K562 (cell line): ENCODE data around the gene ANKRD34A. TPM values are rescaled to one million over a fixed set of nuclear protein-coding genes. Genes with fewer than 3 reads are reported as not detected.

Source experiments
- BRD9 ChIP-seq: fragments of 450-650 bp; IDR thresholded peaks from 2 replicates; pipeline ENCODE4 v1.6.1; 2018; ENCODE audit warnings: low read depth; ENCODE audit not compliant: partially characterized antibody
- CXXC5 ChIP-seq: fragments of 250-450 bp; sonication (Bioruptor Pico); IDR thresholded peaks from 2 replicates; pipeline ENCODE4 v1.8.0; 2022; ENCODE audit warnings: inconsistent platforms, mild to moderate bottlenecking, moderate library complexity
- FUS ChIP-seq: fragments of 200-400 bp; formaldehyde crosslinking; optimal IDR thresholded peaks from 2 replicates; pipeline ENCODE3; 2017; ENCODE audit warnings: low read depth, low read length
- HNRNPL ChIP-seq: fragments of 200-400 bp; formaldehyde crosslinking; IDR thresholded peaks from 2 replicates; pipeline ENCODE4 v1.6.1; 2017; ENCODE audit warnings: low read depth, mild to moderate bottlenecking, low read length
- IFI16 ChIP-seq: fragments of 250-450 bp; sonication (Bioruptor Pico); IDR thresholded peaks from 2 replicates; pipeline ENCODE4 v2.1.2; 2022; ENCODE audit warnings: mild to moderate bottlenecking, inconsistent platforms
- JUND ChIP-seq, 2 experiments: IDR thresholded peaks; 2 replicates in 1 of 2; 3 replicates in 1 of 2; pipeline ENCODE4 v1.6.1; 2011; ENCODE audit warnings: borderline replicate concordance in 2 of 2, low read depth in 2 of 2, low read length in 2 of 2, improper control_type of control experiment in 1 of 2, missing biosample characterization in 1 of 2, missing genetic modification characterization in 1 of 2, missing genetic modification reagents in 1 of 2
- MBD2 ChIP-seq: sonication (generic); IDR thresholded peaks from 2 replicates; pipeline ENCODE4 v1.6.1; 2016; ENCODE audit warnings: low read depth, borderline replicate concordance
- POLR2H ChIP-seq: IDR thresholded peaks from 2 replicates; pipeline ENCODE4 v1.6.1; 2016; ENCODE audit warnings: missing genetic modification characterization, low read depth, mild to moderate bottlenecking, control low read depth, missing compliant biosample characterization, moderate library complexity
- PRDM10 ChIP-seq: fragments of 450-650 bp; IDR thresholded peaks from 2 replicates; pipeline ENCODE4 v1.6.1; 2018; ENCODE audit not compliant: partially characterized antibody
- RBFOX2 ChIP-seq: fragments of 200-400 bp; formaldehyde crosslinking; IDR thresholded peaks from 2 replicates; pipeline ENCODE4 v1.6.1; 2017; ENCODE audit warnings: low read depth, mild to moderate bottlenecking, low read length, moderate library complexity
- SAFB ChIP-seq: fragments of 200-400 bp; formaldehyde crosslinking; IDR thresholded peaks from 2 replicates; pipeline ENCODE4 v1.6.1; 2017; ENCODE audit warnings: low read depth, low read length, borderline replicate concordance
- SIX5 ChIP-seq, 2 experiments: IDR thresholded peaks; 2 replicates each; pipeline ENCODE4 v1.6.1; 2011; ENCODE audit warnings: low read length in 2 of 2, borderline replicate concordance in 1 of 2, low read depth in 1 of 2, mild to moderate bottlenecking in 1 of 2, moderate library complexity in 1 of 2; ENCODE audit not compliant: insufficient read depth in 1 of 2
- SP1 ChIP-seq: sonication (generic); formaldehyde crosslinking; IDR thresholded peaks from 2 replicates; pipeline ENCODE4 v1.8.1; 2022; ENCODE audit warnings: mild to moderate bottlenecking, missing genetic modification reagents
- TCFL5 ChIP-seq: fragments of 250-450 bp; sonication (Bioruptor Pico); conservative IDR thresholded peaks from 2 replicates; pipeline ENCODE4 v1.6.1; 2021; ENCODE audit warnings: mild to moderate bottlenecking, moderate library complexity, matching md5 sums
- TEAD4 ChIP-seq, 2 experiments: sonication (generic) in 1 of 2; formaldehyde crosslinking in 1 of 2; IDR thresholded peaks; 2 replicates each; pipeline versions ENCODE4 v1.6.1 to v1.8.0; 2012 to 2022; ENCODE audit warnings: borderline replicate concordance in 1 of 2, inconsistent platforms in 1 of 2, low read length in 1 of 2, mild to moderate bottlenecking in 1 of 2, missing genetic modification reagents in 1 of 2
- ZNF140 ChIP-seq: fragments of 250-450 bp; sonication (Bioruptor Pico); IDR thresholded peaks from 2 replicates; pipeline ENCODE4 v1.8.0; 2021; ENCODE audit warnings: moderate library complexity, mild to moderate bottlenecking, inconsistent platforms
- ZNF274 ChIP-seq: IDR thresholded peaks from 2 replicates; pipeline ENCODE4 v1.6.1; 2011; ENCODE audit warnings: low read depth, mild to moderate bottlenecking, low read length, moderate library complexity, borderline replicate concordance
- ZNF282 ChIP-seq: sonication (generic); formaldehyde crosslinking; IDR thresholded peaks from 2 replicates; pipeline ENCODE4 v1.8.1; 2023; ENCODE audit warnings: missing genetic modification reagents
- ZNF41 ChIP-seq: fragments of 250-450 bp; sonication (Bioruptor Pico); conservative IDR thresholded peaks from 2 replicates; pipeline ENCODE4 v1.4.0; 2020; ENCODE audit warnings: mild to moderate bottlenecking
- ZNF639 ChIP-seq, 2 experiments: fragments of 200-800 bp in 1 of 2; sonication (Bioruptor generic) in 1 of 2; sonication (generic) in 1 of 2; formaldehyde crosslinking in 1 of 2; IDR thresholded peaks in 1 of 2; conservative IDR thresholded peaks in 1 of 2; 2 replicates each; pipeline versions ENCODE4 v1.5.0 to v1.6.1; 2016 to 2020; ENCODE audit warnings: missing compliant biosample characterization in 1 of 2, missing genetic modification characterization in 1 of 2, missing genetic modification reagents in 1 of 2
- ZNF77 ChIP-seq: fragments of 250-450 bp; sonication (Bioruptor Pico); IDR thresholded peaks from 2 replicates; pipeline ENCODE4 v1.5.0; 2020
- ZNF778 ChIP-seq: fragments of 450-650 bp; formaldehyde crosslinking; IDR thresholded peaks from 2 replicates; pipeline ENCODE4 v1.4.0; 2020; ENCODE audit warnings: mild to moderate bottlenecking, moderate library complexity
- polyA plus RNA-seq, 8 experiments: library from polyadenylated mRNA; depleted of rRNA in 4 of 8; stranded (reverse) in 5 of 8; unstranded in 3 of 8; fragments of >200 nt; fragmentation: Nextera tagmentation in 2 of 8; fragmentation: Illumina TruSeq in 1 of 8; extraction: Ambion mirVana in 2 of 8; extraction: Trizol in 1 of 8; gene quantifications; 2 replicates each; pipeline versions ENCODE4 v1.2.1 to v1.2.3, GENCODE V29; 2011 to 2014; ENCODE audit warnings: inconsistent platforms in 1 of 8, missing spikeins in 1 of 8
- total RNA-seq, 7 experiments: library from RNA; depleted of rRNA in 6 of 7; stranded (reverse); fragments of >200 nt in 6 of 7; fragmentation: Illumina TruSeq in 2 of 7; extraction: Trizol in 2 of 7; gene quantifications; 2 replicates each; pipeline versions ENCODE4 v1.2.1 to v1.2.3, GENCODE V29; 2011 to 2021; ENCODE audit warnings: low replicate concordance in 1 of 7

The ANKRD34A gene
- total and polyA plus RNA-seq, 9 of the 15 experiments (the other 6 are each of a cell fraction or from before 2014, with no cell fraction given), result 0.06 to 1.6 (median 0.43) TPM

DNA sequence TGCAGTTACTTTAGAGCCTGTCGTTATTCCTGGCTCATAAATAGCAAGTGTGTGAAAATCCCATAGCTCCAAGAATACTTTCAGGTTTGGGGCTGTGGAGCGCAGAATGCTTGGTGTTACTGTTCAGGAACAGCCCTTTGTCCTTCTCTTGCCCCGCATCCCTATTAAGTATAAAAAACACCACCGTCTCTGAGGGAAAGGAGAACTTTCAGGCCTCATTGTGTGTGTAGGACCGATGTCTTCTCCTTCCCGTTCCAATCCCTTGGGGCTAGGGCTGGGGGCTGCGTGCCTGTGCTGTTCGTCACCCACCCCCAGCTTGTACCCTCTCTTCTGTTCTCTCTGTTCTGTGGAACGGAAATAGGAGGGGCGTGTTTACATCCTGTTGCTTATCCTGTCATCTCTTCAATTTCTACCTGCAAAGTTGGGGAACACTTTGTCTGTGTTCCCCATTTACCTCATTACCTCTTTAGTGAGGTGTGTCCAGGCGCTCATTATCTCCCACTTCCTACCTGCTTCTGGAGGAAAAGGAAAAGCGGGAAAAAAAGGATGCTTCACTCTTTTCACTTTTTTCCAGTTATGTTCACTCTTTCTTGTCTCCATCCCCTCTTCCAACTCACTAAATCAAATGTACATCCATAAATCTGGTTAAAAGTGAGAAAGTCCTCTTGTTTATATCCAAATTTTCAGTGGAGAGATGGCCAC, 32.8 kb upstream of the ANKRD34A start (continued):
- TF ChIP-seq ZNF282 (CRISPR knock-in tag) (no peak), SP1 (CRISPR knock-in tag) (peak; percentile 67; the same call in 1 of the 2 replicates), ZNF140 (CRISPR knock-in tag) (no peak), SIX5 (IDR thresholded peaks at IDR 0.05; ENCODE audit: borderline replicate concordance in 1 of 2, insufficient read depth in 1 of 2, low read depth in 1 of 2, low read length in 2 of 2) (no peak), ZNF41 (no peak), ZNF77 (CRISPR knock-in tag) (no peak), IFI16 (CRISPR knock-in tag) (no peak), SAFB (no peak), ZNF274 (no peak), ZNF639 (CRISPR knock-in tag; conservative IDR thresholded peaks at IDR 0.05 in 1 of 2, IDR thresholded peaks at IDR 0.05 in 1 of 2) (no peak), MBD2 (no peak; the same call in 1 of the 2 replicates), TCFL5 (CRISPR knock-in tag) (no peak), ZNF778 (CRISPR knock-in tag) (no peak), HNRNPL (no peak), FUS (no peak), TEAD4 (IDR thresholded peaks at IDR 0.05; ENCODE audit: low read length) (no peak), TEAD4 (CRISPR knock-in tag; IDR thresholded peaks at IDR 0.05; ENCODE audit: borderline replicate concordance) (no peak), PRDM10 (no peak), BRD9 (peak; percentile 36), JUND (IDR thresholded peaks at IDR 0.05; ENCODE audit: borderline replicate concordance, low read depth, low read length) (no peak), JUND (tag; IDR thresholded peaks at IDR 0.05; ENCODE audit: borderline replicate concordance, low read depth, low read length) (0 out of 3 replicates have a peak, but pooled peaks have one; percentile 6), CXXC5 (CRISPR knock-in tag) (no peak), POLR2H (tag) (no peak), RBFOX2 (no peak)
